NCI-H460 (cell line): Measurements from ENCODE around the gene ITGB7. TPM values are rescaled to one million over a fixed set of nuclear protein-coding genes. Genes with fewer than 3 reads are reported as not detected.
"Not testable (repeated sequence)": the region's sequence is repeated elsewhere in the genome, so short reads cannot be mapped to it uniquely, and the experiment has no call there.

Source experiments
- DNase-seq: peaks from one replicate; pipeline ENCODE4 v3.0.0-alpha.2; 2016; ENCODE audit warnings: low read depth; ENCODE audit errors: extremely low read depth
- total RNA-seq: library from RNA; depleted of rRNA; stranded (reverse); fragments of >200 nt; shearing (Covaris generic); gene quantifications from 2 replicates; pipeline ENCODE4 v1.2.3, GENCODE V29; 2014

ITGB7 gene
- total RNA-seq, 1 experiment from 2014 or later, result not detected

DNA sequence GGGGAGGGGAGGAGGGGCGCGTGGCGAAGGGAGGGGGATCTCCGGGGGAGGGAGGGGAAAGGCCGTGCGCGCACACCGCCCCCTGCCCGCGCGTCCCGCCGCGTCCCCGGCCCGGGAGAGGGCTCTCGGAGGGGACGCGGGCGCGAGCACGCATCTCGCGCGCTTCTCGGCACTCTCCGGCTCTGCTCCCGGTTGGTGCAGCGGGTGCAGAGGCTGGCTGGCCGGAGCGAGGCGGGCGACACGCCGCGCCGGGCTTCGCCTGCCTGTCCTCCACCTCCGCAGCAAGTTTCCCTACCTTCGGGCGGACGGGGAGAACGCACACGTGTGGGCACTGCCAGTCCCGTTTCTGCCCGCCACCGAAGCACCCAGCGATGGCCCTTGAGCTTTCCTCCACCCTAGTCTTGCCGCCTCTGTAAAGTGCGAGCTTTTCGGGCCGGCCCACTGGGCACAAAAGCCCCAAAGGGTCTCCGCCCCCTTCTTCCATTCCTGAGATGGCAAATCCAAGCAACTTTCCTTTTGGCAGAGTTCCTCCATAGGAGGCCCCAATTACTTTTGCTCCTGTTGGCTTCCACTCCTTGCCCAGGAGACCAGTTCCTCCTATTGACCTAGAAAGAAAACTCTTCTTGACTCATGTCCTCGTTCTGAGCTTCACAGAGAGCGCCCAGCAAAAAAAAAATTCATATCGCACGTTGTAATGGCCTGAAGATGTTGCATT, 26.0 kb downstream of the ITGB7 start:
- peak; percentile 69 for DNase-seq

DNA sequence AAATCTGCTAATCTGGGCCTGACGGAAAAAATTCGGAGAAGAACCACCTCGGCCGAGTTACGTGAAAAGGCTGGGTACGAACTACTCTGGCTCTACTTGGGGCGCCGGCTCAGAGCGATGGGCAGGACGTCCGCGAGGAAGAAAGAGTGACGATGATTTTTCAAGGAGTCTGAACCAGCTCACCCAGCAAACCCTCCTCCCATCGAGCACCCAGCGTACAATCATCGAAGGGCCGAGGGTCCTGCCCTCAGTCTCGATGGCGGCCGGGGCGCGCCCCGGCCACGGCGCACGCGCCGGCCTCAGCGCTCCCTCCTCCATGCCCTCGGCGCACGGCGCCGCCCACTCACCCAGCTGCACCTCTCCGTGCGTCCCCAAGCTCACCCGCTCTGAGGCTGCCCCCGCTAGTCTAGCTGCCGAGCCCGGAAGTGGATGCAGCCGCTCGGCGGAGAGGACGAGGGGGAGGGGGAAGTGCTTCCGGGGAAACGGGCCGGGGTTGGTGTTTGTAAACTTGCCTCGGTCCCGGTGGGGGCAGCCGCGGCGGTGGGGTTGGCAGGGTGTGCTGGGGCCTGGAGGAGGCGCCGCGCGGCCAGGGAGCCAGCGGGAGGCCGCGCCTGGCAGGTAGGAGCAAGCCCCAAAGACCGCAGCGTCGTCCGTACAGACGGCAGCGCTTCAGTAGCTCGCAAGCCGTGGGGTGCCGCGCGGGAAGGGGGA, 26.7 kb downstream of the ITGB7 start, which contains the start of the genes CSAD and ZNF740:
Gene CSAD (minus strand): TSS at position 706 of the 711 bp plus-strand sequence. CDS start 7,455 bp downstream, outside the sequence.
Gene ZNF740 (plus strand): TSS at position 503 of the 711 bp plus-strand sequence. CDS start 1,262 bp downstream, outside the sequence.
- peak; percentile 97 for DNase-seq

- no peak for DNase-seq
These were observed 27.3 kb downstream of the ITGB7 start for GRCh38 chr12:53179687-53180219.

GRCh38 chr12:53178803-53179202, 28.2 kb downstream of the ITGB7 start:
- DNase-seq, result not testable (repeated sequence)

DNA sequence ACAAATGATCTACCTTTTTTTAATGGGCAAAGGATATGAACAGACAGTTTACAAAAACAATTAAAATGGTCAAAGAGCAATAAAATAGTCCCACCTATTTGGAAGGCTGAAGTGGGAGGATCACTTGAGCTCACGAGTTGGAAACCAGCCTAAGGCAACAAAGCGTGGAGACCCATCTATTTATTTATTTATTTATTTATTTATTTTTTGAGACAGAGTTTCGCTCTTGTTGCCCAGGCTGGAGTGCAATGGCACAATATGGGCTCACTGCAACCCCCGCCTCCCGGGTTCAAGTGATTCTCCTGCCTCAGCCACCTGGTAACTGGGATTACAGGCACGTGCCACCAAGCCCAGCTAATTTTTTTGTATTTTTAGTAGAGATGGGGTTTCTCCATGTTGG, 29.6 kb downstream of the ITGB7 start:
- not testable (repeated sequence) for DNase-seq

- DNase-seq, result no peak
These were observed 30.3 kb downstream of the ITGB7 start for GRCh38 chr12:53176750-53177149.

GRCh38 chr12:53174881-53175491, 32.1 kb downstream of the ITGB7 start:
- peak; percentile 44 for DNase-seq

DNA sequence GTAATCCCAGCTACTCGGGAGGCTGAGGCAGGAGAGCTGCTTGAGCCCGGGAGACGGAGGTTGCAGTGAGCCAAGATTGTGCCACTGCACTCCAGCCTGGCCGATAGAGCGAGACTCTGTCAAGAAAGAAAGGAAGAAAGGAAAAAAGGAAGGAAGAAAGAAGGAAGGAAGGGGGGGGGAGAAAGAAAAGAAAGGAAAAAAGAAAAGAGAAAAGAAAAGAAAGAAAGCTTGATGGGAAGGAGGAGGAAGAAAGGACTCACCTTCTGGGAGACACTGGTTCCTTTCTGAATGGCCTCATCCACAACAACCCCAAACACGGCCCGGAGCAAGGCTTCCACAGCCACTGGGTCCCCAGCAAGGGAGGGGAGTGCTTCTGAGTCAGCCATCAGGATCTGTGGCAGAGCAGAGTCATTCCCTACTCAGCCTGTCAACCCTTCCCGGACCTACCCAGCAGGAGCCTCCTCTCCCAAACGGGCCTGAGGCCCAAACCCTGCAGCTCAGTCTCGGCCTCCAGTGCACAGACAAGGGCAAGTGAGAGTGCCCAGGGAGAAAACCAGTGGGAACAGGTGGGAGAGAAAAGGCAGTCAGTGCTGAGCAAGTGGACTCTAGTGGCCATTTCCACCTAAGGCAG, 33.9 kb downstream of the ITGB7 start:
- no peak for DNase-seq

GRCh38 chr12:53172352-53172751, 34.7 kb downstream of the ITGB7 start:
- DNase-seq, result no peak

- no peak for DNase-seq
These were observed 35.2 kb downstream of the ITGB7 start for GRCh38 chr12:53171725-53172329.

DNA sequence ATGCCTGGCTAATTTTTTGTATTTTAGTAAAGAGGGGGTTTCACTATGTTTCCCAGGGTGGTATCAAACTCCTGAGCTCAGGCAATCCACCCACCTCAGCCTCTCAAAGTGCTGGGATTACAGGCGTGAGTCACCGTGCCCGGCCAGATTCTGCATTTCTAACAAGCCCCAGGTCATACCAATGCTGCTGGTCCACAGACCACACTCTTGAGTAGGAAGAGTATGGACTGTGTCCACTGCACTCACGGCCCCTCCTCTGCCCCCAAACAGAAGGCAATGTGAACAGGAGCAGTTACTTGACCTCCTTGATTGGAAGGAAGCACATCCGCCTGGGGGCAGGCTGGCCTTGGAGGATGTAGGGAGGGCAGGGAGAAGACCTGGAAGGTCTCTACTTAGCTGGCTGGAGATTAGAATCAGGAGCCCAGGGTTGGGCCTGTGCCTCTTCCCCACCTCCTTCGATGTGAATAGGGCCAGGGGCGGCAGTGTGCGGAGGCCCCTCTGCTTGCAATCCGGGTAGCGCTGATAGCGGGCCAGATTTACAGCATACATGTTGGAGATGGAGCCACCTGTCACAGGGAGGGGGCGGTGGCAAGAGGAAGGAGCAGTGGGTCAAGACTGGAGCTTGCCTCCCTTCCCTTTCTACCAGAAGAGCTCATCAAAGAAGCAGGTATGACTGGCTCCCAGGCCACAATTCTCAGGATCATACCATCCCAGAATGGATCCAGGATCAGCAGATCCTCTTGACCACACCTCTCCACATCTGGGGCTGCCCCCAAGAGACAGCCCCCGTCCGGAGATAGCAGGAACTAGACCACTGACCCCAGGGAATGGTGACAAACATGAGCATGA, 36.0 kb downstream of the ITGB7 start:
- DNase-seq, result no peak

DNA sequence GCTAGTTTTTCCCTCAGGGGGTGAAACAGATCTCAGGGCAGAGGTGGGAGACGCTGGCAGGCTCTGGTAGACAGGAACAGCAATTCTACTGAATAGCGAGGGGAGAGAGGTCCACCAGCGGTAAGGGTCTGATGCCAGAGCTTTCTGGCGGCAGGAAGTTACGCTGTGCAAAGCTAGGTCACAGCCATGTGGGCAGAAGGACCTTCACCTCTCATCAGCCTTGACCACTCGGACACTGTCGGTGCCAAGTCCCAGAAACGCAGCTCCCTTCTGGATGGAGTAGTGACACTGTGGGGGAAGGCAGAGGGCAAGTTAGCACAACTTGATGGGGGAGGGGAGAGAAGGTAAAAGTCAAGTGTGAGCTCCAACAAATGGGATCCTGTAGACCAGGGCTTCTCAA, 36.8 kb downstream of the ITGB7 start:
- DNase-seq, result no peak

GRCh38 chr12:53169644-53170043, 37.4 kb downstream of the ITGB7 start:
- no peak for DNase-seq

- DNase-seq, result no peak
These were observed 40.2 kb downstream of the ITGB7 start for GRCh38 chr12:53166837-53167236.

GRCh38 chr12:53163008-53163407, 44.0 kb downstream of the ITGB7 start:
- not testable (repeated sequence) for DNase-seq

GRCh38 chr12:53161119-53161911, 45.7 kb downstream of the ITGB7 start:
- DNase-seq, result no peak

DNA sequence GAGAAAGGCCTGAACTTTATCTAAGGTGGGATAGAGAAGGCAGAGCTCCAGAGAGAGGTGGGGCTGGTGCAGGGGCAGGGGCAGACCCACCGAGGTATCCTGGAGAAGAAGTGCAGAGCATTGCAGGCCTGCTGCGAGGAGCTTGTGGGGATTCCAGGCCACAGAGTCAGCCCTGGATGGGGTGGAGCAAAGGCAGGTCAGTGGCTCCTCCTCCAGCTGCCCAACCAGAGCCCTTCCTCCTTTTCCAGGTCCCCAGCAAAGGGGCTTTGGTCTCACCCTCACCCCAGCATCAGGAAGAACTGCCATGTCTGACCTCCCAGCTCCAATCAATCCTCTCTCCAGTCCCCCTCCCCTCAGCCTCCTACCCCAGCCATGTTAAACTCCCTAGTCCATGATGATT, 46.4 kb downstream of the ITGB7 start:
- DNase-seq, result no peak

DNA sequence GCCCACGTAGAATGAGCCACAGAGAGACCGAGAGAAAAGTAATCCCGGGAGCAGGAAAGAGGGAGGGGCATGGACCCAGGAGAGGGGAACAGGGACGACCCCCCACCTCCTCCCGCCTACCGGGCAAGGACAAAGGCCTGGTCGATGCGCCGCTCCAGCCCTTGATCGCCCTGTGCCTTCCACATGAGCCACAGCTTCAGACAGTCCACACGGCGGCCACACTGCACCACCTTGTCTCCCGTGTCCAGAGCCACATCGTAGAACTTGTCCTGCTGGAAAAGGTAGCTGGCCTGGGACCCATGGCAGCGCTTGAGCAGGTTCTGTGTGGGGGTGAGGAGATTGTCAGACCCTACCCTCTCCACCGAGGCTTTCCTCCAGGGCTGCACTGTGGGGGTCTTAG, 47.1 kb downstream of the ITGB7 start:
- no peak for DNase-seq
